ENCODE results near the gene CDK14. TPM values are rescaled to one million over a fixed set of nuclear protein-coding genes. Genes with fewer than 3 reads are reported as not detected.
"Not testable (repeated sequence)": the region's sequence is repeated elsewhere in the genome, so short reads cannot be mapped to it uniquely, and the experiment has no call there.

Gene CDK14
- total RNA-seq, 6 donors from 2014 or later, result 21.7 to 53.4 (median 37.1) TPM

- Histone ChIP-seq H3K27me3 (no peaks in the 10 kb centered on the region), H3K36me3 (no peaks in the 10 kb centered on the region), H3K4me1 (peaks cover 0 to 9% (median 3%) of the 10 kb centered on the region in 4 donors), H3K4me3 (no peak overlapping the region), H3K27ac (no peak overlapping the region), H3K9me3 (no peaks in the 10 kb centered on the region)
- ATAC-seq (ENCODE audit: low FRiP score in 2 of 2) (no peak), DNase-seq (no peak)
- WGBS, 2 donors, result 73 to 85% methylated on average over 6 of the region's 6 CpGs
- TF ChIP-seq POLR2AphosphoS5 (IDR thresholded peaks at IDR 0.05) (no peak), EP300 (IDR thresholded peaks at IDR 0.05) (no peak), POLR2A (IDR thresholded peaks at IDR 0.05) (no peak), CTCF (IDR thresholded peaks at IDR 0.05) (no peak)
Observed at GRCh38 chr7:90768301-90768700, 172.2 kb downstream of the CDK14 start.

- H3K4me1 ChIP-seq, result peaks cover 0 to 9% (median 3%) of the 10 kb centered on the region in 4 donors
- ATAC-seq (ENCODE audit: low FRiP score in 2 of 2), result no peak
Observed at GRCh38 chr7:90769036-90769435, 172.9 kb downstream of the CDK14 start.

GRCh38 chr7:90769566-90769965 lies 173.4 kb downstream of the CDK14 start:
- not testable (repeated sequence) for H3K4me1 ChIP-seq; H3K9me3 ChIP-seq; H3K27me3 ChIP-seq; ATAC-seq (ENCODE audit: low FRiP score in 2 of 2); H3K27ac ChIP-seq; H3K4me3 ChIP-seq; DNase-seq; H3K36me3 ChIP-seq
- 91 to 93% methylated on average over 5 of the region's 5 CpGs for WGBS, 2 donors

More at GRCh38 chr7:90769036-90769435, 172.9 kb downstream of the CDK14 start:
- no peak for DNase-seq
- H3K36me3 ChIP-seq, result no peaks in the 10 kb centered on the region
- no peak for TF ChIP-seq POLR2AphosphoS5 (IDR thresholded peaks at IDR 0.05)
- H3K27me3 ChIP-seq, result no peaks in the 10 kb centered on the region
- no peaks in the 10 kb centered on the region for H3K9me3 ChIP-seq
- no peak overlapping the region for H3K27ac ChIP-seq
- no peak overlapping the region for H3K4me3 ChIP-seq

GRCh38 chr7:90771281-90771680 lies 175.2 kb downstream of the CDK14 start:
- TF ChIP-seq EP300 (IDR thresholded peaks at IDR 0.05) (no peak), POLR2A (IDR thresholded peaks at IDR 0.05) (no peak), CTCF (IDR thresholded peaks at IDR 0.05) (no peak), POLR2AphosphoS5 (IDR thresholded peaks at IDR 0.05) (no peak)
- Histone ChIP-seq H3K4me3 (no peak overlapping the region), H3K4me1 (peaks cover 3 to 9% (median 4%) of the 10 kb centered on the region in 4 donors), H3K27ac (no peak overlapping the region), H3K9me3 (no peaks in the 10 kb centered on the region), H3K36me3 (no peaks in the 10 kb centered on the region), H3K27me3 (no peaks in the 10 kb centered on the region)
- DNase-seq (no peak), ATAC-seq (ENCODE audit: low FRiP score in 2 of 2) (no peak)
- 87 to 91% methylated on average over 2 of the region's 2 CpGs for WGBS, 2 donors

- DNase-seq, result no peak
- TF ChIP-seq POLR2A (IDR thresholded peaks at IDR 0.05) (no peak), CTCF (IDR thresholded peaks at IDR 0.05) (no peak), POLR2AphosphoS5 (IDR thresholded peaks at IDR 0.05) (no peak), EP300 (IDR thresholded peaks at IDR 0.05) (no peak)
- WGBS, 2 donors, result 66 to 73% methylated on average over 6 of the region's 6 CpGs
- H3K27ac ChIP-seq, result no peak overlapping the region
- peak in 1 of 2 donors; percentile 43 for ATAC-seq (ENCODE audit: low FRiP score in 2 of 2)
- H3K36me3 ChIP-seq, result no peaks in the 10 kb centered on the region
- H3K9me3 ChIP-seq, result no peaks in the 10 kb centered on the region
- peaks cover 0 to 8% (median 4%) of the 10 kb centered on the region in 4 donors for H3K4me1 ChIP-seq
- no peaks in the 10 kb centered on the region for H3K27me3 ChIP-seq
- no peak overlapping the region for H3K4me3 ChIP-seq
Observed at GRCh38 chr7:90772410-90772809, 176.3 kb downstream of the CDK14 start.

GRCh38 chr7:90773269-90773668 lies 177.1 kb downstream of the CDK14 start:
- ATAC-seq (ENCODE audit: low FRiP score in 2 of 2), result no peak
- Histone ChIP-seq H3K9me3 (no peaks in the 10 kb centered on the region), H3K27me3 (no peaks in the 10 kb centered on the region), H3K4me3 (no peak overlapping the region), H3K36me3 (no peaks in the 10 kb centered on the region), H3K27ac (no peak overlapping the region), H3K4me1 (peaks cover 0 to 8% (median 3%) of the 10 kb centered on the region in 4 donors)
- 87 to 98% methylated on average over 3 of the region's 3 CpGs for WGBS, 2 donors
- no peak for DNase-seq
- TF ChIP-seq CTCF (IDR thresholded peaks at IDR 0.05) (no peak), POLR2AphosphoS5 (IDR thresholded peaks at IDR 0.05) (no peak), EP300 (IDR thresholded peaks at IDR 0.05) (no peak), POLR2A (IDR thresholded peaks at IDR 0.05) (no peak)

Measured in upper lobe of left lung (tissue), 6 donors.